ENCODE results near the gene DNAJC17. TPM values are rescaled to one million over a fixed set of nuclear protein-coding genes. Genes with fewer than 3 reads are reported as not detected.

The DNAJC17 gene
- total RNA-seq, 1 donor from 2014 or later: 55.6 TPM

- peaks cover 9% of the 10 kb centered on the region for H3K4me1 Mint-ChIP-seq (ENCODE audit: unreplicated experiment)
- no peaks in the 10 kb centered on the region for H3K9me3 Mint-ChIP-seq (ENCODE audit: unreplicated experiment)
- TF ChIP-seq CTCF (IDR thresholded peaks at IDR 0.05; ENCODE audit: unreplicated experiment): no peak
- no peak overlapping the region for H3K27ac Mint-ChIP-seq (ENCODE audit: unreplicated experiment)
- H3K36me3 Mint-ChIP-seq (ENCODE audit: low read depth, unreplicated experiment): peaks cover 10% of the 10 kb centered on the region
- peak overlapping the region; percentile 13 for H3K4me3 Mint-ChIP-seq (ENCODE audit: unreplicated experiment)
- peaks cover 1% of the 10 kb centered on the region for H3K27me3 Mint-ChIP-seq (ENCODE audit: unreplicated experiment)
- no peak for DNase-seq (ENCODE audit: low spot score)
Observed at GRCh38 chr15:40789119-40789518, 18.2 kb downstream of the DNAJC17 start.

GRCh38 chr15:40787991-40788390 lies 19.3 kb downstream of the DNAJC17 start:
- Mint-ChIP-seq H3K27me3 (ENCODE audit: unreplicated experiment) (peaks cover 1% of the 10 kb centered on the region), H3K36me3 (ENCODE audit: low read depth, unreplicated experiment) (peaks cover 7% of the 10 kb centered on the region), H3K9me3 (ENCODE audit: unreplicated experiment) (no peaks in the 10 kb centered on the region), H3K27ac (ENCODE audit: unreplicated experiment) (no peak overlapping the region), H3K4me1 (ENCODE audit: unreplicated experiment) (peaks cover 9% of the 10 kb centered on the region), H3K4me3 (ENCODE audit: unreplicated experiment) (no peak overlapping the region)
- no peak for DNase-seq (ENCODE audit: low spot score)
- no peak for TF ChIP-seq CTCF (IDR thresholded peaks at IDR 0.05; ENCODE audit: unreplicated experiment)

GRCh38 chr15:40787344-40787841 lies 19.9 kb downstream of the DNAJC17 start:
- Mint-ChIP-seq H3K9me3 (ENCODE audit: unreplicated experiment) (no peaks in the 10 kb centered on the region), H3K27ac (ENCODE audit: unreplicated experiment) (no peak overlapping the region), H3K4me3 (ENCODE audit: unreplicated experiment) (no peak overlapping the region), H3K27me3 (ENCODE audit: unreplicated experiment) (peaks cover 1% of the 10 kb centered on the region), H3K4me1 (ENCODE audit: unreplicated experiment) (peaks cover 9% of the 10 kb centered on the region), H3K36me3 (ENCODE audit: low read depth, unreplicated experiment) (peaks cover 7% of the 10 kb centered on the region)
- no peak for DNase-seq (ENCODE audit: low spot score)
- no peak for TF ChIP-seq CTCF (IDR thresholded peaks at IDR 0.05; ENCODE audit: unreplicated experiment)

- H3K27me3 Mint-ChIP-seq (ENCODE audit: unreplicated experiment): peaks cover 1% of the 10 kb centered on the region
- peaks cover 9% of the 10 kb centered on the region for H3K4me1 Mint-ChIP-seq (ENCODE audit: unreplicated experiment)
- H3K9me3 Mint-ChIP-seq (ENCODE audit: unreplicated experiment): no peaks in the 10 kb centered on the region
- no peak for DNase-seq (ENCODE audit: low spot score)
- H3K4me3 Mint-ChIP-seq (ENCODE audit: unreplicated experiment): no peak overlapping the region
- H3K36me3 Mint-ChIP-seq (ENCODE audit: low read depth, unreplicated experiment): no peaks in the 10 kb centered on the region
- no peak overlapping the region for H3K27ac Mint-ChIP-seq (ENCODE audit: unreplicated experiment)
- TF ChIP-seq CTCF (IDR thresholded peaks at IDR 0.05; ENCODE audit: unreplicated experiment): no peak
Observed at GRCh38 chr15:40785814-40786213, 21.5 kb downstream of the DNAJC17 start.

GRCh38 chr15:40785164-40785563 lies 22.1 kb downstream of the DNAJC17 start:
- no peak overlapping the region for H3K27ac Mint-ChIP-seq (ENCODE audit: unreplicated experiment)
- H3K36me3 Mint-ChIP-seq (ENCODE audit: low read depth, unreplicated experiment): peaks cover 3% of the 10 kb centered on the region
- no peak overlapping the region for H3K4me3 Mint-ChIP-seq (ENCODE audit: unreplicated experiment)
- TF ChIP-seq CTCF (IDR thresholded peaks at IDR 0.05; ENCODE audit: unreplicated experiment): no peak
- H3K4me1 Mint-ChIP-seq (ENCODE audit: unreplicated experiment): peaks cover 9% of the 10 kb centered on the region
- no peak for DNase-seq (ENCODE audit: low spot score)
- no peaks in the 10 kb centered on the region for H3K9me3 Mint-ChIP-seq (ENCODE audit: unreplicated experiment)
- H3K27me3 Mint-ChIP-seq (ENCODE audit: unreplicated experiment): peaks cover 1% of the 10 kb centered on the region
